GM19193 (cell line): ENCODE data around the gene HIVEP1.

Experiments used
- POLR2A ChIP-seq: IDR thresholded peaks from 4 replicates; pipeline ENCODE4 v1.6.1; 2011; ENCODE audit not compliant: insufficient read depth, insufficient read length; ENCODE audit errors: extremely low read depth

HIVEP1 gene

GRCh38 chr6:12101653-12102312 is 89.7 kb downstream of the HIVEP1 start:
- no peak for TF ChIP-seq POLR2A

- TF ChIP-seq POLR2A, result no peak
Observed at GRCh38 chr6:12102350-12102749, 90.2 kb downstream of the HIVEP1 start.

GRCh38 chr6:12103158-12103557 is 91.0 kb downstream of the HIVEP1 start:
- no peak for TF ChIP-seq POLR2A

- TF ChIP-seq POLR2A, result no peak
Observed at GRCh38 chr6:12105271-12105670, 93.2 kb downstream of the HIVEP1 start.

DNA sequence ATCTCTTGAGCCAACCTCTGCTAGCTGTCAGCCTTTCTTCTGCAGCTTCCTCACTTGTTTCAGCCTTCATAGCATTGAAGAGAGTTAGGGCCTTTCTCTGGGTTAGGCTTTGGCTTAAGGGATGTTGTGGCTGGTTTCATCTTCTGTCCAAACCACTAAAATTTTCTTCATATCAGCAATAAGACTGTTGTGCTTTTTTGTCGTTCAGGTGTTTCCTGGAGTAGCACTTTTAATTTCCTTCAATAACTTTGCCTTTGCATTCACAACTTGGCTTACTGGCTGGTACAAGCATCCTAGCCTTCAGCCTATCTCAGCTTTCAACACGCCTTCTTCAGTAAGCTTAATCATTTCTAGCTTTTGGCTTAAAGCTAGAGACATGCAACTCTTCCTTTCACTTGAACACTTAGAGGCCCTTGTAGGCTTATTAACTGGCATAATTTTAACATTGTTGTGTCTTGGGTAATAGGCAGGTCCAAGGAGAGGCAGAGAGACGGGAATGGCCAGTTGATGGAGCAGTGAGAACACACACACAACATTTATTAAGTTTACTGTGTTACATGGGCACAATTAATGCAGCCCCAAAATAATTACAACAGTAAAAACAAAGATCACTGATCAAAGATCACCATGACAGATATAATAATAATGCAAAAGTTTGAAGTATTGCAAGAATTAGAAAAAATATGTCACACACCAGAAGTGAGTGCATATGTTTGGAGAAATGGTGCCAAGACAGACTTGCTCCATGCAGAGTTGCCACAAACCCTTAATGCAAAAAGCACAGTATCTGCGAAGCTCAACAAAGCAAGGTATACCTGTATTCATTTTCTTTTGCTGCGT is 98.6 kb downstream of the HIVEP1 start:
- TF ChIP-seq POLR2A, result no peak

DNA sequence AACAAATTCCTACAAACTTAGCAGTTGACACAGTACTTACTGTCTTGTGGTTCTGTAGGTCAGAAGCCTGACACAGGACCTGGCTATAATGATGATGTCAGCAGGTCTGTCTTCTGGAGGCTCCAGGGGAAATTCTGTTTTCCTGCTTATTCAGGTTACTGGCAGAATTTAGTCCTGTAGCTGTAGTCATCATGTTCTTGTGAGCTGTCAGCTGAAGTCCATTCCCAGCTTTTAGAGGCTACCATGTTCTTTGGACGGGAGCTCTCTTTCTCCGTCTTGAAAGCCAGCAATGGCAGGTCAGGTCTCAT is 99.2 kb downstream of the HIVEP1 start:
- no peak for TF ChIP-seq POLR2A

- TF ChIP-seq POLR2A, result no peak
Observed at GRCh38 chr6:12112540-12113189, 100.6 kb downstream of the HIVEP1 start.

DNA sequence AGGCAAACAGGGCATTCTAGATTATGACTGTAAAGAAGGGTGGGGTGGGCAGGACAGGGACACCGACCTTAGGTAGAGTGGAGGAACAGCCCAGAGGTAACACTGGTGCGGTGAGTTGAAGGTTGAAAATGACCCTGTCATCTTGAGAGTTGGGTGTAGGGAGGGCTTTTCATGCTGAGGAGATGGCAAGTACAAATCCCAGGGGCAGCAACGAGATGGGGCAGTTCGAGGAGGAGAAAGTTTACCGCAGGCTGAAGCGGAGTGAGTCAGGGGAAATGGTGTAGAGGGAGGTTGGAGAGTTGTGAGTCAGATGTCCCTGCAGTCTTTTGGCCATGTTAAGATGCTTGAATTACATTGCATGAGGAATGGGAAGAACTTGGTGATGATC is 101.1 kb downstream of the HIVEP1 start:
- no peak for TF ChIP-seq POLR2A

DNA sequence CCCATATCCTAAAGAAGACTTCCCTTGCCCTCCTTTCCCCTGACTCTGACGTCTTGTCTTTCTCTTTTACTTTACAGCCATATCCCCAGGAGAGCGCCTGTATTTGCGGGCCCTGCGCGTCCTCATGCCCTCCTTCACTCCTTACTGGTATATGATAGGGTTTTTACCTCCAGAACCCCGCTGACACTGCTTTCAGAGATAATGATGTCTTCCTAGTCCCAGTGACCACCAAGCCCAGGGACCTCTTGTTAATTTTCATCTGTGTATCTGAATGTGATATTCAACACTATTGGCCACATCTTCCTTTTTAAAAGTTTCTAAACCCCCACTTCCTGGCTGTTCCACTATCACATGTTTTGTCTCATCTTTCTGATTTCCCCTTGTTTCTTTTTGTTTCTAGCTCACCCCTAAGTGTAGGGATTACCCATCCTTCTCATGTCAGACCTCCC is 102.0 kb downstream of the HIVEP1 start:
- no peak for TF ChIP-seq POLR2A

DNA sequence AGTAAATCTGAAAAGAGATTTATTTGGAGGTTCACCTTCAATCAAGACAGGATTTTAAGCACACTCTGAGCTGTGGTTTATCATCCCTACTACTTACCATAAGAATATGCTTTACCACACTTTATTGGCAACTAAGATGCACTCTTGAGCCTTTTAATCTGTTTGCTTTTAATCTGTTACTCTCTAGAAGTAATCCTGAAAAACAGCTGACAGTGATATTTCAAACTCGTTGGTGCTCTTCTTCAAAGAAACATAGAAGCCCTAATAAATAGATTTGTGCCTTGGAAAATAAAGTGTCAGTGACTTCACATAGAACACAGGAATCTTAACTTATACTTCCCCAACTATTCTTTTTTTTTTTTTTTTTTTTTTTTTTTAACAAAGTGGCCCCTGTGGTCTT is 102.9 kb downstream of the HIVEP1 start:
- TF ChIP-seq POLR2A, result no peak

- TF ChIP-seq POLR2A, result no peak
Observed at GRCh38 chr6:12115492-12115891, 103.4 kb downstream of the HIVEP1 start.

DNA sequence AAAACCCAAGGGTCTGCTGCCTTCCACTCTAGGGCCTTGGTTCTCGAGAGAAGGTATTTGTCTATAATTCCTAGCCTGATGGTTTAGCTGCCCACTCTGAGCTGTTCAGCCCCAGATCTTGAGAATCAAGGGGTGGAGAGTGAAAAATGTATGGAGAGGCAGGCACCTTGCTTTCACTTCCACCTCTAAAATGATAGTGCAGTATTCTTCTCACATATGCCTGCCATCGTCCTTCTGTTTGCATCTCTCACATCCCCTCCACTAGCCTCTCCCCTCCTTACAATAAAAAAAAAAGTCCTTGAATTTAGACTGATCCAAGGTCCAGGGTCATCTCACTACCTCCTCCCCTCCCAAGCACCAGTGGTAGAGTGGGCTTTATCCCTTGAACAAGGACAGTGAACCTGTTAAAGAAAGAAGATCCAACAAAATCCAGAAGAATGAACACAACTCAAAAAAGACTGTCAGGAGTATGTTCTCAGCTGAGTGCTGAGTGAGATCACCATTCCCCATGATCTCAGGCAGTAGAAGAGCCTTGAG is 104.2 kb downstream of the HIVEP1 start:
- no peak for TF ChIP-seq POLR2A

GRCh38 chr6:12116978-12117377 is 104.9 kb downstream of the HIVEP1 start:
- no peak for TF ChIP-seq POLR2A

DNA sequence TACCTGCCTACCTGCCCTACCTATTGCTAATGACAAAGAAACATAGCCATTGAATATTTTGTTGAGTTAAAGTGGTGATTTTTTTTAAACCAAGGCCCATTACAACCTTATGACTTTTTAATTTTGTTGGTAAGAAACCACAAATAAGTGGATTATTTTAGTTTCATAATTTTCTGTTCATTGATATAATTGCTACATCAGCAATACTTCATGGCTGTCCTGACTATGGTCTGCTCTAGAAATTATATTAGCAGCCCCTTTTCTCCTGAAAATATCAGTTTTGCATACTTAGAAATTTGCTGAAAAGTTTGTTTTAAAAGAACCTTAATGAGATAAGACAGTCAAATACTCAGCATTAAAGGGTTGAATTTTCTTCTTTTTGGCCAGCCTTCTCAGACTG is 106.5 kb downstream of the HIVEP1 start:
- TF ChIP-seq POLR2A, result no peak

- TF ChIP-seq POLR2A, result peak; percentile 24
Observed at GRCh38 chr6:12119085-12119588, 107.0 kb downstream of the HIVEP1 start.
